Hepatocyte (in vitro differentiated cells): ENCODE results near the gene UGGT2.

Experiments used
- CTCF ChIP-seq: fragments of 200-600 bp; sonication (generic); IDR thresholded peaks from 2 replicates; pipeline ENCODE4 v1.5.1; 2016; ENCODE audit warnings: antibody characterized with exemption, mild to moderate bottlenecking; ENCODE audit not compliant: poor library complexity
- EZH2 ChIP-seq: fragments of 200-600 bp; sonication (generic); IDR thresholded peaks from 2 replicates; pipeline ENCODE4 v1.6.1; 2016; ENCODE audit warnings: antibody characterized with exemption, mild to moderate bottlenecking, borderline replicate concordance

GRCh38 chr13:95955255-95955654 lies 97.9 kb downstream of the UGGT2 start:
- TF ChIP-seq CTCF: no peak
- no peak for TF ChIP-seq EZH2
